Breast epithelium (tissue), 3 donors: ENCODE data around the gene LRRC74B.
"Not testable (repeated sequence)": the region's sequence is repeated elsewhere in the genome, so short reads cannot be mapped to it uniquely, and the experiment has no call there.

Experiments
- CTCF ChIP-seq, 3 donors: fragments of 450-650 bp; IDR thresholded peaks; one replicate each; pipeline ENCODE4 v1.5.1; 2016 to 2017; ENCODE audit warnings: antibody characterized with exemption in 3 of 3, mild to moderate bottlenecking in 3 of 3, moderate library complexity in 3 of 3
- POLR2A ChIP-seq: fragments of 450-650 bp; IDR thresholded peaks from one replicate; pipeline ENCODE4 v1.6.1; 2016; ENCODE audit warnings: antibody characterized with exemption, mild to moderate bottlenecking, moderate library complexity
- POLR2AphosphoS5 ChIP-seq, 3 donors: sonication (generic); formaldehyde crosslinking; IDR thresholded peaks; one replicate each; pipeline ENCODE4 v1.6.1; 2017; ENCODE audit warnings: antibody characterized with exemption in 3 of 3

GRCh38 chr22:21093555-21094137 lies 47.9 kb downstream of the LRRC74B start:
- TF ChIP-seq POLR2A; CTCF (IDR thresholded peaks at IDR 0.05); POLR2AphosphoS5 (IDR thresholded peaks at IDR 0.05): not testable (repeated sequence)
